HG02610 (cell line): ENCODE data around the gene EIF2S1.

ENCODE experiments used
- ATAC-seq: cut with Tn5 transposase; IDR thresholded peaks from one replicate; pipeline ENCODE4 v1.9.1; 2021; ENCODE audit warnings: mild to moderate bottlenecking, moderate library complexity; ENCODE audit not compliant: unreplicated experiment

EIF2S1 gene

DNA sequence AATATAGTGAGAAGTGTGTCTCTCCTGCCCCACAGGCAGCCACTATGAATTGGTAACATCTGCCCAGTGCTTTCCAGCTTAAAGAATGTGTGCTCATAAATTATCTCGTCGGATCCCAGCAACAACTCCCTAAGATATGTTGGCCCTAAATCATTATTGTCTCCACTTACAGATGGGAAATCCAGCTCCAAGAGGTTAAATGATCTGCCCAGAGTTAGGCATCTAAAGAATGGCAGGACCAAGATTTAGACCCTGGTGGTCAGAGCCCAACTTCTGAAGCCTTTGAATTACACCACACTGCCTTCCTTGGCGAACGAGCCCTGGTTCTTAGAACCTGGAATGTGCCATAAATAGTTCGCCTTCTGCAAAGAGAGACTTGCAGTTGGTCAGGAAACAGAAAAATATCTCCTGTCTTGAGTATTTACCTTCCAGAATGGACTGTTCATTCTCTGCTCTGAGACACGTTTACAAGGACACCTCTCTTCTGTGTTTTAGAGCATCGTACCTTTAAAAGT, 72.0 kb downstream of the EIF2S1 start:
- no peak for ATAC-seq

DNA sequence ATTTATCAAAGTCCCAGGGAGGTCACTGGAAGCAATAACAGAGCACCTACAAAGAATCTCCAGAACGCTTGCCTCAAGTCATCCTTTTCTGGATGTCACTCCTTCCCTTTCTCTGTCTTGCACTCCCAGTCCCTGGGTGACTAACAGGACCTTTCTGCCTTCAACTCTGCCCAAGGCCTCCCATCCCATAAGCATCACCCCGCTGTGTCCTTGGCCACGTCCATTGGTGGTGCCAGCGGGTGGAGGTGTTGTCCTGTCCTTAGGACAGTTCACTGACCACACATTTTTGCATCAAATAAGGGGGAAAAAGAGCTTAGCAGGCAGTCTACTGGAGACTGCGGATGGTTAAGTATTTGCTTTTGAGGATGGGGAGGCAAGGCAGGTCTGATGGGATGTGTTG, 75.5 kb downstream of the EIF2S1 start:
- ATAC-seq = no peak
